Heart left ventricle (tissue), 13 donors: ENCODE results near the gene FREM1.

Experiments used
- CTCF ChIP-seq, 12 donors: fragments of 200-600 bp; sonication (generic) in 4 of 12; IDR thresholded peaks; one replicate each; pipeline versions ENCODE4 v1.5.0 to v1.8.0; 2018 to 2022; ENCODE audit warnings: antibody characterized with exemption in 12 of 12, mild to moderate bottlenecking in 5 of 12
- POLR2A ChIP-seq, 2 donors: fragments of 450-650 bp; IDR thresholded peaks; one replicate each; pipeline ENCODE4 v1.6.1; 2017; ENCODE audit warnings: antibody characterized with exemption in 2 of 2, mild to moderate bottlenecking in 2 of 2, moderate library complexity in 2 of 2
- donor health status: ischemic (EF 13 %, LVEDD 7.1; RV severe dilation, severe dysfunction).
- donor health status: DM: no; HTN: yes; CAD: no.
- donor health status: DM: no; HTN: no; CAD: no.
- donor health status: ischemic (EF 25% LVEDD 6.9; RV normal size, moderate dysfunction).
- donor health status: ischemic (EF 25% LVEDD 5.7; RV mildly dilated, moderate dysfunction).
- donor health status: ischemic (EF 35%, LVEDD 5.7; RV mildly dilated, moderate dysfunction).
- donor health status: nonischemic (EF 11% LVEDD 7.7; RV severe dilation, severe dysfunction).
- donor health status: DM: yes; HTN: yes; CAD: no.
- donor health status: PGD.
- donor health status: ischemic (EF 29% LVEDD 5.4; RV normal size, mild dysfunction).
- donor health status: nonischemic (EF 23%, LVEDD 6.1; RV moderate dilation, normal function).

DNA sequence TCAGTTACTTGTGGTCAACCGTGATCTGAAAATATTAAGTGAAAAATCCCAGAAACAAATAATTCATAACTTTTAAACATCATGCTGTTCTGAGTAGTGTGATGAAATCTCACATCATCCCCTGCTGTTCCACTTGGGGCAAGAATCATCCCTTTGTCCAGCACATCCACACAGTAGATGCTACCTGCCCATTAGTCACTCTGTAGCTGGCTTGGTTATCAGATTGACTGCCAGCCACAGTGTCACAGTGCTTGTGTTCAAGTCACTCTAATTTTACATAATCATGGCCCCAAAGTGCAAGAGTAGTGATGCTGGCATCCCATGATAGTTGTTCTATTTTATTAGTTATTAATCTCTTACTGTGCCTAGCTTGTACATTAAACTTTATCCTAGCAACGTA lies 148.6 kb downstream of the FREM1 start:
- TF ChIP-seq CTCF (IDR thresholded peaks at IDR 0.05) (no peak), POLR2A (IDR thresholded peaks at IDR 0.05) (no peak)
